Mucosa of rectum (tissue), 2 donors: Measurements from ENCODE around the gene TIMM8B.
"Not testable (repeated sequence)": the region's sequence is repeated elsewhere in the genome, so short reads cannot be mapped to it uniquely, and the experiment has no call there.

Experiments
- H3K27ac ChIP-seq, 2 donors: one replicate each; pipeline ENCODE4 v1.7.0; 2013; ENCODE audit warnings: inconsistent platforms in 2 of 2, low read depth in 2 of 2, low read length in 2 of 2
- H3K27me3 ChIP-seq, 2 donors: one replicate each; pipeline ENCODE4 v1.7.0; 2013; ENCODE audit warnings: low read length in 2 of 2; ENCODE audit not compliant: control insufficient read depth in 2 of 2, insufficient read depth in 2 of 2
- H3K36me3 ChIP-seq, 2 donors: one replicate each; pipeline ENCODE4 v1.7.0; 2013; ENCODE audit warnings: low read length in 2 of 2; ENCODE audit not compliant: control insufficient read depth in 2 of 2, insufficient read depth in 2 of 2
- H3K4me1 ChIP-seq, 2 donors: one replicate each; pipeline ENCODE4 v1.7.0; 2013; ENCODE audit warnings: low read length in 2 of 2, mild to moderate bottlenecking in 1 of 2; ENCODE audit not compliant: control insufficient read depth in 2 of 2, insufficient read depth in 2 of 2
- H3K4me3 ChIP-seq, 2 donors: one replicate each; pipeline ENCODE4 v1.7.0; 2013; ENCODE audit warnings: low read length in 2 of 2
- H3K9ac ChIP-seq, 2 donors: one replicate each; pipeline ENCODE4 v1.7.0; 2013; ENCODE audit warnings: low read length in 2 of 2, low read depth in 1 of 2, mild to moderate bottlenecking in 1 of 2
- H3K9me3 ChIP-seq, 2 donors: one replicate each; pipeline ENCODE4 v1.7.0; 2013; ENCODE audit warnings: low read length in 2 of 2; ENCODE audit not compliant: control insufficient read depth in 2 of 2
- donor health status: healthy.
- donor health status: Normal muscosa, but diverticular disease.

Gene TIMM8B

DNA sequence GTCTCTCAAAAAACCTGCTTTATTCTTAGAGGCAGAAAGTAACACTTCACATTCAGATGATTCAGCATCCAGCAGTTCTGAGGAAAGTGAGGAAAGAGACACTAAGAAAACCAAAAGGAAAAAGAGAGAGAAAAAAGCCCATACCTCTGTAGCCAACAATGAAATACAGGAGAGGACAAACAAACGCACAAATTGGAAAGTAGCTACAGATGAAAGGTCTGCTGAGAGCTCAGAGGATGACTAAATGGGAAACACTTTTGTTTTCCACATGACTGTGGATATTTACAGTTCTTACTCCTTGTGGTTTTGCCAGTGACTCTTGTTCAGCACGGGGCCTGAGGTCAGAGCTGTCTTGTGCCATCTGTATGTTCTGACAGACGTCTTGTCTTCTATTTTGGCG lies 3.8 kb downstream of the TIMM8B start:
- Histone ChIP-seq H3K36me3 (peaks cover 42 to 57% of the 10 kb centered on the region in 2 donors), H3K27me3 (no peaks in the 10 kb centered on the region), H3K4me1 (peaks cover 12 to 15% of the 10 kb centered on the region in 2 donors), H3K27ac (no peak overlapping the region), H3K9me3 (no peaks in the 10 kb centered on the region), H3K4me3 (no peak overlapping the region), H3K9ac (no peak overlapping the region)

DNA sequence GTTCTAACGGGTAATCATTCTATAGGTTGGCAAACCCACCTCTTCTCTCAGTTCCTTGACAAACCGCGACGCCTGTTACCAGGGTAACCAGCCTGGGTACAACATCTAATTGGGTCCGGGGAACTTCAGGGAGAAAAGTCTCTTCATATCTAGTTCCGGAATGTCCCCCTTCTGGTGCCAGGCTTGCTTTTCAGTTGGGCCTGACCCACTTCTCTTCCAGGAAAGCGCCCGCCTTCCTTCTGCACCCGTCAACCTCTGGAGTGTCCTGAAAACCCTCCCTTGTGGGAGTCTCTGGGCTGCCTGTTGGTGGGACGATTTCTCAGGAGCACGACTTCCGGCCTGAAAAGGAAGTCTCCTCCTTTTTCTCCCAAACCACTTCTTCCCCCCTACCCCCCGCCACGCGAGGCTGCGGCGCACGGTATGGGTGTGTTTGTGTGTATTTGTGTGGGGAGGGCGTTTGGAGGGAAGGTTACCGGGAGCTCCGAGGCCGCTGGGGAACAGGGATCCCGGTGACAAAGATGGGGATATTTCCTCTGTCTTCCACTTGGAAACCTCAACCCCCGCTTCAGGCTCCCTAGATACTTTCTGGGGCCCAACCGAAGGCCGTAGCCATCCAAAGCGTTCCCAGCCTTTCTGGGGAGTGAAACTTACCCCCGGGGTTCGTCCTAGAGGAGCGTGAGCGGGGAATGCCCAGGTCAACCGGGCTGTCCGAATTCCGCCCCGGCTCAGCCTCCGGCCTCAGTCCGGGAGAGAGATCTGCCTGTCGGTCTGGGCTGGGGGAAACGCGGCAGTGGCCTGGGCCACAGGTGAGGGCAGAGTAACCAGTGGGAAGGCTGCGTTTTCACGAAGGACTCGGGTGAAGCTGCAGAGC lies 12.4 kb downstream of the TIMM8B start, which contains the start of the genes NKAPD1 and PIH1D2:
NKAPD1 (plus strand) TSS at position 359 of the 871 bp plus-strand sequence. CDS start 1,276 bp downstream, outside the sequence.
PIH1D2 (minus strand) TSS at position 77 of the 871 bp plus-strand sequence. CDS start 843 bp downstream, outside the sequence.
- no peaks in the 10 kb centered on the region for H3K9me3 ChIP-seq
- H3K4me1 ChIP-seq: peaks cover 6% of the 10 kb centered on the region in 2 donors
- peaks cover 7 to 19% of the 10 kb centered on the region in 2 donors for H3K36me3 ChIP-seq
- H3K27ac ChIP-seq: peak within 1 kb of the TSS; percentile 90 to 92
- peak within 1 kb of the TSS; percentile 87 to 90 for H3K9ac ChIP-seq
- H3K4me3 ChIP-seq: peak within 1 kb of the TSS; percentile 92 to 95
- no peaks in the 10 kb centered on the region for H3K27me3 ChIP-seq

DNA sequence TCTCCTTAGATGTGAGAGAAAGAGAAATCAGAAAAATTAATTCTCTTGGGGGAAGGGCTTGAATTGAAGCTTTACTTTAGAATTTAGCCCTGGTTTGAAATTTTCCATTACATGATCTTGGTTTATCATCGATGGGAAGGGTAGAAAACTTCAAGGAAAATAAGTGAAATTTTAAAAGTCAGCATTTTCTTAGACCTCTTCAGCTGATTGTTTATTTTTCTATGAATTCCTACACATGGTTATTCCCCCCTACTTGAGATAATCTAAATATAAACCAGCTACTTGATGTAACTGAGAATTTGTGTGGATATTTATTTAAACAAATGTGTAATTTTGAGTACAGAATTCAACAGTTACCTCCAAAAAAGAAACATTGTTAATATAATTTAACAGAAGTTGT lies 23.6 kb downstream of the TIMM8B start:
- no peaks in the 10 kb centered on the region for H3K4me1 ChIP-seq
- no peaks in the 10 kb centered on the region for H3K9me3 ChIP-seq
- no peak overlapping the region for H3K4me3 ChIP-seq
- H3K27ac ChIP-seq: no peak overlapping the region
- no peaks in the 10 kb centered on the region for H3K27me3 ChIP-seq
- H3K36me3 ChIP-seq: peaks cover 25 to 40% of the 10 kb centered on the region in 2 donors
- no peak overlapping the region for H3K9ac ChIP-seq

DNA sequence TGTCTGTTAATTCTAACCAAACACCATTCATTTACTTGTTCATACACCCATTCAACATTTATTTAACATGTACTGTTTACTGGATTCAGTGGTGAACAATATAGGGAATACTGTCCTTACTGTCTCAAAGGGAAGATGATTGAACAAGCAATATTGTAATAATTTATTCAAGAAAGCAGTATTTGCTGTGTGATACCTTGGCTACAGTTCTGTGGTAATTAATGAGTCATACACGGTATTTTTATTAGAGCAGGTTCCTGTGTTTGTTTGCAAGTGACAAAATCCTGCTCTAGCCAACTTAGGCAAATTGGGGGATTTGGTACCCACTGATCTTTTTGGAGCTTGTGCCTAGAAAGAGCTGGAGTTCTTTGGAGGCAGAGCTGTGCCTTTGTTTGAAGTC lies 28.5 kb downstream of the TIMM8B start:
- H3K36me3 ChIP-seq: peaks cover 31 to 68% of the 10 kb centered on the region in 2 donors

DNA sequence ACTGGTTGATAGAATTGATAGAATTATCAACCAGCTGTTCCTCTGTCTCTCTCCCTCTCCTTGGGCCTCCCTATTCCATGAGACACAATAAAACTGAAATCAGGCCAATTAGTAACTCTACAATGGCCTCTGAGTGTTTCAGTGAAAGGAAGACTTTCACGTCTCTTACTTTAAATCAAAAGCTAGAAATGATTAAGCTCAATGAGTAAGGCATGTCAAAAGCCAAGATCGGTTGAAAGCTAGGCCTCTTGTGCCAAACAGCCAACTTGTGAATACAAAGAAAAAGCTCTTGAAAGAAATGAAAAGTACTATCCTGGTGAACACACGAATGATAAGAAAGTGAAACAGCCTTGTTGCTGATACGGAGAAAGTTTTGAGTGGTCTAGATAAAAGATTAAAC lies 29.4 kb downstream of the TIMM8B start:
- H3K4me3 ChIP-seq: no peak overlapping the region
- H3K4me1 ChIP-seq: no peaks in the 10 kb centered on the region
- no peaks in the 10 kb centered on the region for H3K9me3 ChIP-seq
- no peak overlapping the region for H3K27ac ChIP-seq
- no peaks in the 10 kb centered on the region for H3K27me3 ChIP-seq
- peaks cover 30 to 65% of the 10 kb centered on the region in 2 donors for H3K36me3 ChIP-seq
- H3K9ac ChIP-seq: no peak overlapping the region

More for the DNA sequence above, 28.5 kb downstream of the TIMM8B start:
- no peaks in the 10 kb centered on the region for H3K9me3 ChIP-seq
- no peak overlapping the region for H3K27ac ChIP-seq
- H3K9ac ChIP-seq: no peak overlapping the region
- no peaks in the 10 kb centered on the region for H3K4me1 ChIP-seq
- H3K4me3 ChIP-seq: no peak overlapping the region
- H3K27me3 ChIP-seq: no peaks in the 10 kb centered on the region

DNA sequence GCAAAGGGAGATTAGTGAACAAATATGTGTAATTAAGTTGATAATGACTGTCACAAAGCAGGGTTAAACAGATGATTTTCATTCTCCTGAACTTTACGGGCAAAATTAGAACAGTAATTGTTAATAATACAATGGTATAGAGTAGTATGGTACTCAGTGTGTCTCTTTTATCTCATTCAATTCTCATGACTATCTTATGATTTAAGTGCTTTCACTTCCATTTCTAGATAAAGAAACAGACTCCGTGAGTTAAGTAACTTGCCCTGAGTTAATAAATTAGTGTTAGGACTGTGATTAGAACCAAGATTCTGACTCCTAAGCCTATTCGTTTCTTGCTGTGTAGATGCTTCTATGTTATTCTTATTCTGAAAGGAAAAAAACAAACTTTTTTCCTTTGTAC lies 34.8 kb downstream of the TIMM8B start:
- H3K9ac ChIP-seq: no peak overlapping the region
- H3K27ac ChIP-seq: no peak overlapping the region
- H3K36me3 ChIP-seq: peaks cover 34 to 42% of the 10 kb centered on the region in 2 donors
- no peaks in the 10 kb centered on the region for H3K9me3 ChIP-seq
- H3K4me1 ChIP-seq: no peaks in the 10 kb centered on the region
- H3K4me3 ChIP-seq: no peak overlapping the region
- no peaks in the 10 kb centered on the region for H3K27me3 ChIP-seq

DNA sequence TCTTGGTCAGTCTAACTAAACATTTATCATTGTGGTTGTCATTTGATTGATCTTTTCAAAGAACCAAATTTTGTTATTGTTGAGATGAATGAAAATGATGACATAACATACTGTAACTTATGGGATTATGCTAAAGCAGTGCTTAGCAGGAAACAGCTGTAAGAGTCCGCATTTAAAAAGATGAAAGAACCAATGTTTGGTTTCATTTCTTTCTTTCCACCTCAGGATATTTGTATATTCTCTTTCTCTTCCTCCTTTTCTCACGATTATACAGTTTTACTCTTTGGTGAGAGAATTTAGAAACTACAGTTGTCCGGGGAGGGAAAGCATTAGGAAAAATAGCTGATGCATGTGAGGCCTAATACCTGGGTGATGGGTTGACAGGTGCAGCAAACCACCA lies 35.8 kb downstream of the TIMM8B start:
- Histone ChIP-seq H3K27me3 (no peaks in the 10 kb centered on the region), H3K27ac (no peak overlapping the region), H3K9ac (no peak overlapping the region), H3K9me3 (no peaks in the 10 kb centered on the region), H3K4me1 (no peaks in the 10 kb centered on the region), H3K36me3 (peaks cover 37 to 41% of the 10 kb centered on the region in 2 donors), H3K4me3 (no peak overlapping the region)

DNA sequence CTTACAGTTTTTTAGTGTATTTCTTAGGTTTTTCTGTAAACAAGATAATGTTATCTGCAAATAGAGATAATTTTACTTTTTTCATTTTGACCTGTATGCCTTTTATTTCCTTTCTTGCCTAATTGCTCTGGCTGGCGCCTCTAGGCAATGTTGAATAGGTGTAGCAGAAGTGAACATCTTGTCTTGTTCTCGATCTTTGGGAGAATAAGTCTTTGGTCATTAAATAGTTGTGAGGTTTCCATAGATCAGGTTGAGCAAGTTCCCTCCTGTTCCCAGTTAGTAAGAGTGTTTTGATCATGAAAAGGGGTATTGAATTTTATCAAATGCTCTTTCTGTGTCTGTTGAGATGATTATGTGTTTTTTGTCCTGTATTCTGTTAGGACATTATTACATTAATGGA lies 36.8 kb downstream of the TIMM8B start:
- no peaks in the 10 kb centered on the region for H3K27me3 ChIP-seq
- H3K4me1 ChIP-seq: no peaks in the 10 kb centered on the region
- H3K9ac ChIP-seq: no peak overlapping the region
- no peaks in the 10 kb centered on the region for H3K9me3 ChIP-seq
- peaks cover 46 to 47% of the 10 kb centered on the region in 2 donors for H3K36me3 ChIP-seq
- H3K4me3 ChIP-seq: no peak overlapping the region
- H3K27ac ChIP-seq: no peak overlapping the region

DNA sequence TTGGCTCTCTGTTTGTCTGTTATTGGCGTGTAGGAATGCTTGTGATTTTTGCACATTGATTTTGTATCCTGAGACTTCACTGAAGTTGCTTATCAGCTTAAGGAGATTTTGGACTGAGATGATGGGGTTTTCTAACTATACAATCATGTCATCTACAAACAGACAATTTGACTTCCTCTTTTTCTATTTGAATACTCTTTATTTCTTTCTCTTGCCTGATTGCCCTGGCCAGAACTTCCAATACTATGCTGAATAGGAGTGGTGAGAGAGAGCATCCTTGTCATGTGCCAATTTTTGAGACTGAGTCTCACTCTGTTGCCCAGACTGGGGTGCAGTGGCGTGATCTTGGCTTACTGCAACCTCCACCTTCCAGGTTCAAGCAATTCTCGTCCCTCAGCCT lies 38.3 kb downstream of the TIMM8B start:
- H3K4me1 ChIP-seq, H3K9me3 ChIP-seq, H3K27ac ChIP-seq, H3K4me3 ChIP-seq, H3K27me3 ChIP-seq, H3K9ac ChIP-seq: not testable (repeated sequence)
- H3K36me3 ChIP-seq: peaks cover 47 to 48% of the 10 kb centered on the region in 2 donors

DNA sequence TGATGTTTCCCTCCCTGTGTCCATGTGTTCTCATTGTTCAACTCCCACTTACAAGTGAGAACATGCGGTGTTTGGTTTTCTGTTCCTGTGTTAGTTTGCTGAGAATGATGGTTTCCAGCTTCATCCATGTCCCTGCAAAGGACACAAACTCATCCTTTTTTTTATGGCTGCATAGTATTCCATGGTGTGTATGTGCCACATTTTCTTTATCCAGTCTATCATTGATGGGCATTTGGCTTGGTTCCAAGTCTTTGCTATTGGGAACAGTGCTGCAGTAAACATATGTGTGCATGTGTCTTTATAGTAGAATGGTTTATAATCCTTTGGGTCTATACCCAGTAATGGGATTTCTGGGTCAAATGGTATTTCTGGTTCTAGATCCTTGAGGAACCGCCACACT lies 39.9 kb downstream of the TIMM8B start:
- not testable (repeated sequence) for H3K9me3 ChIP-seq, H3K27me3 ChIP-seq, H3K4me1 ChIP-seq, H3K27ac ChIP-seq, H3K4me3 ChIP-seq, H3K9ac ChIP-seq
- H3K36me3 ChIP-seq: peaks cover 35 to 36% of the 10 kb centered on the region in 2 donors
